Measurements from ENCODE around the gene GREB1.
"Not testable (repeated sequence)": the region's sequence is repeated elsewhere in the genome, so short reads cannot be mapped to it uniquely, and the experiment has no call there.

Gene GREB1

GRCh38 chr2:11646530-11646929 lies 112.7 kb downstream of the GREB1 start:
- no peak for DNase-seq

GRCh38 chr2:11647834-11648600 lies 114.2 kb downstream of the GREB1 start:
- DNase-seq, result no peak

- no peak for DNase-seq
Measured at GRCh38 chr2:11649093-11649492, 115.2 kb downstream of the GREB1 start.

- no peak for DNase-seq
Measured at GRCh38 chr2:11651856-11652548, 118.2 kb downstream of the GREB1 start.

GRCh38 chr2:11652553-11652952 lies 118.7 kb downstream of the GREB1 start:
- no peak for DNase-seq

GRCh38 chr2:11655495-11655894 lies 121.7 kb downstream of the GREB1 start:
- no peak for DNase-seq

- no peak for DNase-seq
Measured at GRCh38 chr2:11656252-11656651, 122.4 kb downstream of the GREB1 start.

GRCh38 chr2:11656671-11657101 lies 122.8 kb downstream of the GREB1 start:
- DNase-seq, result no peak

GRCh38 chr2:11657195-11657594 lies 123.3 kb downstream of the GREB1 start:
- DNase-seq, result no peak

- DNase-seq, result no peak
Measured at GRCh38 chr2:11657646-11658045, 123.8 kb downstream of the GREB1 start.

- no peak for DNase-seq
Measured at GRCh38 chr2:11658208-11659114, 124.6 kb downstream of the GREB1 start.

- DNase-seq, result no peak
Measured at GRCh38 chr2:11659115-11659475, 125.2 kb downstream of the GREB1 start.

GRCh38 chr2:11659851-11660250 lies 126.0 kb downstream of the GREB1 start:
- no peak for DNase-seq

GRCh38 chr2:11660396-11660795 lies 126.6 kb downstream of the GREB1 start:
- DNase-seq, result not testable (repeated sequence)

GRCh38 chr2:11661891-11662435 lies 128.1 kb downstream of the GREB1 start:
- DNase-seq, result no peak

- DNase-seq, result no peak
Measured at GRCh38 chr2:11662882-11663281, 129.0 kb downstream of the GREB1 start.

GRCh38 chr2:11663427-11663826 lies 129.6 kb downstream of the GREB1 start:
- DNase-seq, result no peak

GRCh38 chr2:11665028-11665427 lies 131.2 kb downstream of the GREB1 start:
- DNase-seq, result no peak

- no peak for DNase-seq
Measured at GRCh38 chr2:11665510-11666362, 131.9 kb downstream of the GREB1 start.

GRCh38 chr2:11667194-11667593 lies 133.3 kb downstream of the GREB1 start:
- no peak for DNase-seq

- no peak for DNase-seq
Measured at GRCh38 chr2:11667866-11668637, 134.2 kb downstream of the GREB1 start.

Measured in DMS 273 treated with DMSO at 0.1 percent for 48 hours (cell line).